Transverse colon (tissue), 4 donors: ENCODE data around the gene CSPG5.

Experiments
- EP300 ChIP-seq: sonication (generic); formaldehyde crosslinking; IDR thresholded peaks from one replicate; pipeline ENCODE4 v1.6.1; 2017; ENCODE audit warnings: antibody characterized with exemption, low read depth
- POLR2A ChIP-seq: fragments of 450-650 bp; IDR thresholded peaks from one replicate; pipeline ENCODE4 v1.6.1; 2016; ENCODE audit warnings: antibody characterized with exemption, mild to moderate bottlenecking, moderate library complexity
- POLR2AphosphoS5 ChIP-seq, 3 donors: sonication (generic); formaldehyde crosslinking; IDR thresholded peaks; one replicate each; pipeline ENCODE4 v1.6.1; 2016; ENCODE audit warnings: antibody characterized with exemption in 3 of 3
- TF ChIP-seq, protein P1 (sequence below), 5 experiments: fragments of 200-600 bp in 3 of 5; fragments of 450-650 bp in 2 of 5; sonication (generic) in 3 of 5; IDR thresholded peaks; 1 replicate in 2 of 5; 2 replicates in 3 of 5; pipeline ENCODE4 v1.5.1; 2016 to 2017; ENCODE audit warnings: antibody characterized with exemption in 5 of 5, inconsistent platforms in 3 of 5, mild to moderate bottlenecking in 2 of 5, moderate library complexity in 1 of 5

DNA sequence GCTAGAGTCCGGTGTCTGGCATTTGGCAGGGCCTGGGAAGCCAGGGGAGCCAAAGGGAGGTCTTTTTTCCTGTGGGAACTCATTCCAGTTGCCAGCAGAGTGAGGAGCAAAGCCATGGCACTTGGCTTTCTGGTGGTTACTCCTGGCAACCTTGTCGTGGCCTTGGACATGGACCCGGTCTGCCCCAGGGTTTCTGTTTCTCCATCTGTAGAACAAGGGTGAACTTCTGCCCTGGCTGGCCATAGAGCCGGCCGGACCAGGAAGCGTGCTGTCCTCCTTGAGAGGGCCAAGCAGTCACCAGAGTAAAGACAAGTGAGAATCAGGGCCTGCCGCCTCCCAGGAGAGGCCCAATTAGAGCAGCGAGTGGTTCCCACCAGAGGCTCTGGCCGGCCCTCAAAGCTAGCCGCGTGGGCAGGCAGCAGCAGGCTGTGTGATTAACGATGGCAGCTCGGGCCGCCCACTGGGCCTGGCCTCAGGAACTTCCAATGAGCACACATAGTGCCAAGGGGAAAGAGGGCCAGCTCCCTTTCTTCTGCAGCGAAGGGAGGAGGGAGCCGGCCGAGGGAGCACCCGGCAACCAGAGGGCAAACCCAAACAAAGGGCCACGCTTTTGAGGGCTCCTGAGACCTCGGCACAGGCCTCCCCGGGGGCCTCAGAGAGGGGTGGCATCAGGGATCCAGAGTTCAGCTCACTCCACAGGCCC, 36.0 kb downstream of the CSPG5 start:
- TF ChIP-seq POLR2AphosphoS5 (IDR thresholded peaks at IDR 0.05) (no peak), POLR2A (no peak), EP300 (no peak)
- TF ChIP-seq, protein P1, sequence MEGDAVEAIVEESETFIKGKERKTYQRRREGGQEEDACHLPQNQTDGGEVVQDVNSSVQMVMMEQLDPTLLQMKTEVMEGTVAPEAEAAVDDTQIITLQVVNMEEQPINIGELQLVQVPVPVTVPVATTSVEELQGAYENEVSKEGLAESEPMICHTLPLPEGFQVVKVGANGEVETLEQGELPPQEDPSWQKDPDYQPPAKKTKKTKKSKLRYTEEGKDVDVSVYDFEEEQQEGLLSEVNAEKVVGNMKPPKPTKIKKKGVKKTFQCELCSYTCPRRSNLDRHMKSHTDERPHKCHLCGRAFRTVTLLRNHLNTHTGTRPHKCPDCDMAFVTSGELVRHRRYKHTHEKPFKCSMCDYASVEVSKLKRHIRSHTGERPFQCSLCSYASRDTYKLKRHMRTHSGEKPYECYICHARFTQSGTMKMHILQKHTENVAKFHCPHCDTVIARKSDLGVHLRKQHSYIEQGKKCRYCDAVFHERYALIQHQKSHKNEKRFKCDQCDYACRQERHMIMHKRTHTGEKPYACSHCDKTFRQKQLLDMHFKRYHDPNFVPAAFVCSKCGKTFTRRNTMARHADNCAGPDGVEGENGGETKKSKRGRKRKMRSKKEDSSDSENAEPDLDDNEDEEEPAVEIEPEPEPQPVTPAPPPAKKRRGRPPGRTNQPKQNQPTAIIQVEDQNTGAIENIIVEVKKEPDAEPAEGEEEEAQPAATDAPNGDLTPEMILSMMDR (IDR thresholded peaks at IDR 0.05) = no peak
